NCI-H146 (cell line): ENCODE measurements around the gene CILP2.

Experiments used
- DNase-seq: peaks from one replicate; lab custom pipeline; 2025; lab: John Stamatoyannopoulos, UW

CILP2 gene

DNA sequence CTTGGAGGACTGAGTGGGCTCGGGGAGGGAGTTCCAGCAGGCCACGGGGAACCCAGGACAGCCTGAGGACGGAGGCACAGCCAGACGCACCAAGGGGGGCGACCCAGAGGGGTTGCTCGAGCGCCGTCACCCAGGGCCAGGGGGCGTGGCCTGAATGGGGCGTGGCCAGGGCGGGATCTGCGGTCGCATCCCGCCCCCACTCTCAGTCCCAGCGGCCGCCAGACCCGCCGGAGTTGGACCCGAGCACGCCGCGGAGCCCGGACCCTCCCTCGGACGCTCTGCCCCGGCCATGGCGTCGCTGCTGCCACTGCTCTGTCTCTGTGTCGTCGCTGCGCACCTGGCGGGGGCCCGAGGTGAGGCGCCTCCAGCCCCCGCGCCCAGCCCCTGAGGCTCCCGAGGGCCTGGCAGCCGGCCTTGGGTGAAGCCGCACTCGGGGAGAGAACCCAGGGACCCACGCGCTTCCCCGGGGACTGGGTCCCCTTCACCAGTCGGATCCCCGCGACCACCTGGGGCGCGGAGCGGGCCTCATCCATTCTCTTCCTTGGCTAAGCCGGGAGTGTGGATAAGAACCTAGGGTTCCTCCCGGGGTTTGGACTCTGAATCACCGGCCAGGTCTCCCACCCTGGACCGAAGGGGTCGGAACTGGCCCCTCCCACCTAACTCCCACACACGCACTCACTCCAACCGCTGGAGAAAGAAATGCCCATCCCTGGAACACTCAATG lies at the start of gene CILP2:
Gene CILP2, plus strand, starts transcription at position 205 of the 724 bp plus-strand sequence. Its CDS starts 85 bp downstream, at position 290.
- peak; percentile 72 for DNase-seq

- DNase-seq = peak; percentile 97
These were observed 49.0 kb upstream of the CILP2 start for GRCh38 chr19:19488875-19489690.

- DNase-seq = no peak
These were observed 48.3 kb upstream of the CILP2 start for GRCh38 chr19:19489804-19490204.

DNA sequence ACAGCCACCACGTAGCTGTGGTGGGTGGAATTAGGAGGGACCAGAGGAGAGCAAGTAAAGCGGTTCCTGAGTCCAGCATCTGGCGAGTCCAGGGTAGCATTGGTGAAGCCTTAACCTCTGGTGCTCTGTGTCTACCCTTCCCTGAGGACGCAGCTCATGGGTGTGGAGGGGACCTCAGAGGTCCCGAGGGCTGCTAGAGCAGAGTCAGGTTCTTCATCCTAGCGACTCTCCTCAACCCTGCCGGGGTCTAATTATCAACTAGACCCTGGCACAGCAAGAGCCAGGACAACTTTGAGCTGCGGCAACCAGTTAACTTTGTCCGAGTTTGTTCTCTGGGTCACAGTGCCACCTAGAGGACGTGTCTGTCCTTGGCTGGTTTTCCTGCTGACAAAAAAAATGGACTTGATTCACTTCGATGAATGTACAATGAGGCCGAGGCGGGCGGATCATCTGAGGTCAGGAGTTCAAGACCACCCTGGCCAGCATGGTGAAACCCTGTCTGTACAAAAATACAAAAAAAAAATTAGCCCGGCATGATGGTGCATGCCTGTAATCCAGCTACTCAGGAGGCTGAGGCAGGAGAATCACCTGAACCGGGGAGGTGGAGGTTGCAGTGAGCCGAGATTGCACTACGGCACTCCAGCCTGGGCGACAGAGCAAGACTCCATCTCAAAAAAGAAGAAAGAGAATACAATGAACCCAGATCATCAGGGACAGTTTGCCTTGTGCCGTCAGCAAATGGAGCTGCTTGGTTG lies 47.7 kb upstream of the CILP2 start:
- DNase-seq = peak; percentile 74

DNA sequence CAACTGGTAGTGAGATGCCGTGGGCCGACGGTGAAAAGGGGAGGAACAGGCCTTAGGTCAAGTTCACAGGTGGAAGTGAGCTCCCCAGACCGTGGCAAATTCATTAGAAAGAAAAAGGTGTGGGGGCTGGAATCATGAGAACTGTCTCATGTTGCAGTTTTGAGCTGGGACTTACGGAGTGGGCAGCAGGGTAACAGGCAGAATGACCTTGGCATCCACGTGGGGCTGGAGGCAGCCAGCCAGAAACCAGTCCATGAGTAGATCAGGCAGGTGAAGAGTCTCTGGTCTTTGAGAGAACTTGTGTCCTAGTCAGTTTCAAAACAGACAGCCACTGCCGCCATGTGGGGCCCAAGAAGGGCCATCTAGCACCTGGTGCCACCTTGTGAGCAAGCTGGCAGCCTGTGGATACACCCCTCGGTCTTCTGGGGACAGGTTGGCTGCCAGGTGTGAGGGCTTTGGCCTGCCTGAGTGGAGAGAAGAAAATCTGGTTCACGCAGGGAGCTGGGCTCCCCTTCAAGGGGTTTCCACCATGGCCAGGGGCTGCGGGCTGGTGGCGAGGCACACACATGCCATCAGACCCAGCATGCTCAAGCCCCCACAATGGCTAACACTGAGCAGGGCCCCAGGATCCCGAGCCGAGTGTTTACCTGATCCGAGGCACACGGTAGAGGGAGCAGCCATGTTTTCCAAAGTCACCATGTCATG lies 46.6 kb upstream of the CILP2 start:
- no peak for DNase-seq

- no peak for DNase-seq
These were observed 45.9 kb upstream of the CILP2 start for GRCh38 chr19:19492026-19492610.

DNA sequence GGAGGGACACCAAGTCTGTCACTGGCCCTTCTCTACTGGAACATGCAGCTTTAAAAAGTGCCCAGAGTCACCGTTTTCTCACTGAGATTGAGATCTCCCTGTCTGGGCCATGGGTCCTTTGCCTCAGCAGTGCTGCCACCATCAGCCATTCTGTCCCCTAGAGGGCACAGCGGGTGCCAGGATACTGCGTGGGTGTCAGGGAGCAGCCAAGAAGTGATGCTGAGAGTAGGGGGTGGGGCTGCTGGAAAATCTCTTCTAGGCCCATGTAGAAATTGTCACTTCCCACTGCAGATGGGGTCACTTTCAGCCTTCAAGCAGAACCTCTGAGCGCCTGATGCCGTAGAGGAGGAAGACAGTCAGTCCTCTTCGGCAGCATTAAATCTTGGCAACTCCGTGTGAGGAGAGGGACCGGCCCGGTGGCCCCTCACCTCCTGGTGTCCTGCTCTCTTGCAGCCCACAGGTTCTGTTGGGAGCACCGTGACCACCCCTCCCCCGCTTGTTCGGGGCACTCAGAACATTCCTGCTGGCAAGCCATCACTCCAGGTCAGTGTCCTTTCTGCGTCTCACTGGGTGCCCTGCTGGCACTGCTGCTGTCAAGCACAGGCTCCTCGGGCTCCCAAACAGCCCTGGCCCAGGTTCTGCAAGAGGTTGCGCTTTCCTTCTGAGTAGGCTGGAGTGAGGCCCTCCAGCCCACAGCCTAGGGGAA lies 44.1 kb upstream of the CILP2 start:
- no peak for DNase-seq

DNA sequence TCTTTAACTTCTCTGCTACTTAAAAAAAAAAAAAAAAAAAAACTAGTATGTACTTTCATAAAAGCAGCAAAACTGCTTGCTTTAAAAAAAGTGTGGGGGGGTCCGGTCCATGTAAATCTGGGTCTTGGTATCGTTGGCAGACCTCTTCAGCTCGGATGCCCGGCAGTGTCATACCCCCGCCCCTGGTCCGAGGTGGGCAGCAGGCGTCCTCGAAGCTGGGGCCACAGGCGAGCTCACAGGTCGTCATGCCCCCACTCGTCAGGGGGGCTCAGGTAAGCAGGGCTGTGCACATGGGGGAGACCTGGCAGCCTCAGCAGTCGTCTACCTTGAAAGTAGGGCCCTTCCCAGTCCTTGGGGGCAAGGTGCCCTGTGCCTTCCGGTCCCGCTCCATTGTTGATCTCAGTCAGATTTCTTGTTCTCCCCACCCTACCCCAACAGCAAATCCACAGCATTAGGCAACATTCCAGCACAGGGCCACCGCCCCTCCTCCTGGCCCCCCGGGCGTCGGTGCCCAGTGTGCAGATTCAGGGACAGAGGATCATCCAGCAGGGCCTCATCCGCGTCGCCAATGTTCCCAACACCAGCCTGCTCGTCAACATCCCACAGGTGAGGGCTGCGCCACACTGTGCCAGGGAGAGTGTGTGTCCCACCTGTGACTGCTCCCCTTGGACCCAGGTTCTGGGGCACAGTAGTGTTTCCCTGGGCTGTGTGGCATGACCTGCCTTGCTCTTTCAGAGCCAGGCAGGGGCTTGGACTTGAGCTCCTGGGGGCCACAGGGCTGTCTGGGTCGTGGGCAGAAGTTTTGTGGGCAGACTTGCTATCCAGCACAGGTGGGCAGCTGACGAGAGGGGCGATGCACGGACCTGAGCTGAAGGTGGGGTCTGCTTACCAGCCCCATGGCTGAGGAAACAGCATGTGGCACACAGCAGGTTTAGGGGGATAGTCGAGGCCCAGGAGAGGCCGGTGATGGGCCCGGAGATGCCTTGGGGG lies 42.2 kb upstream of the CILP2 start:
- DNase-seq = no peak

- DNase-seq = no peak
These were observed 39.6 kb upstream of the CILP2 start for GRCh38 chr19:19498255-19498991.

DNA sequence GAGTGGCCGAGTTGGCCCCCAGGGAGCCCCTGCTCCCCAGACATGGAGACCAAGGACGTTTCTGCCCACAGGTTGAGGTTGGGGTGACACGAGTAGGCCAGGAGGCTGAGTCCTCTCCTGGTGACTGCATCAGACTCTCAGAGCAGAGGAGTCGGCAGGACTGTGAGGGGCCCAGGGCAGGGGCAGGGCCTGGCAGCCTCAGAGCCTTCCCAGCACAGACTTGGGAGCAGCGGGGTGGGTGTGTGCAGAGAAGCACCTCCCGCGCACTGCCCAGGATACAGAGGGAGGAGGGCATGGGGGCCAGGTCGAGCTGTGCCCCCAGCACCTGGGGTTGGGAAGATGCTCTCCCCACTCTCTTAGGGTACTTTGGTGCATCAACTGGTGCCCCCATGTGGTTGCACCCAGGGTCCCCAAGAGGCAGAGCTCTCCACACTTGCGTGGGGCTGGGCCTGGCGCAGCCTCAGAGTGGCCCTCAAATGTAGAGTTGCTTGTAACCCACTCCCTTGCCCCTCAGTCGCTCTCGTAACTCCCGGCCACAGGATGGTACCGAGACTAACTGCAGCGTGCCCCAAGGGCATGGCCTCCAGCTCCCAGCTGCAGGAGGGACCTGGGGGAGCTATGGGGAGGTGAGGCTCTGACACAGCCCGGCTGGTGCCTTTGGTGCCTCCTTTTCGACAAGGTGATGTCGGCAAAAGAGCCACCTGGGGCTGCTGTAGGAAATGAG lies 38.6 kb upstream of the CILP2 start:
- DNase-seq = no peak

GRCh38 chr19:19500975-19501644 lies 37.0 kb upstream of the CILP2 start:
- DNase-seq = no peak

DNA sequence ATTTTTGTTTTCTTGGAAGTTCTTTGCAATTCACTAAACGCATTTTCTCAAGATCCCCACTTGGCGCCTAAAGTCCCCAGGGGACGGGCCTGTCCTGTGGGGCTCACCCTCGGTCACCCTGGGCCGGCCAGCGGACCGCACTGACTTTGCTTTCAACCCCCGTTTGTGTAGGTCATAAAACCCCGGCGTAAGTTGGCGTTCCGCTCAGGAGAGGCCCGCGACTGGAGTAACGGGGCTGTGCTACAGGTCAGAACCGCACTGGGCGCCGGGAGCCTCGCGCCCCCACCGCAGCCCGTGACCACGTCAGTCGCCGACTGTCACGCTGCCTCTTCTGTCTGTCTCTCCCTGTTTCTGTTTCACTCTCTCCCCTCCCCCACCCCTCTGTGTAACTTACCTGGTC lies 36.3 kb upstream of the CILP2 start:
- no peak for DNase-seq

DNA sequence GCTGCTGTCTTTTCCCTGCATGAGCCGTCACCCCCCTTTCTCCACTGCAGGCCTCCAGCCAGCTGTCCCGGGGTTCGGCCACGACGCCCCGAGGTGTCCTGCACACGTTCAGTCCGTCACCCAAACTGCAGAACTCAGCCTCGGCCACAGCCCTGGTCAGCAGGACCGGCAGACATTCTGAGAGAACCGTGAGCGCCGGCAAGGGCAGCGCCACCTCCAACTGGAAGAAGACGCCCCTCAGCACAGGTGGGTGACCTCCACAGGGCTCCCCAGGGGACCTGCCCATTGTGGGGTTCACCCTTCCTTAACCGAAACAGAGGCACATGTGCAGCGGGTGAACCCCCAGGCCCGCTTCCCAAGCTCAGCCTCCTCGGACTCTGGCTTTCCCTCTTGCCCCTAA lies 35.8 kb upstream of the CILP2 start:
- no peak for DNase-seq

DNA sequence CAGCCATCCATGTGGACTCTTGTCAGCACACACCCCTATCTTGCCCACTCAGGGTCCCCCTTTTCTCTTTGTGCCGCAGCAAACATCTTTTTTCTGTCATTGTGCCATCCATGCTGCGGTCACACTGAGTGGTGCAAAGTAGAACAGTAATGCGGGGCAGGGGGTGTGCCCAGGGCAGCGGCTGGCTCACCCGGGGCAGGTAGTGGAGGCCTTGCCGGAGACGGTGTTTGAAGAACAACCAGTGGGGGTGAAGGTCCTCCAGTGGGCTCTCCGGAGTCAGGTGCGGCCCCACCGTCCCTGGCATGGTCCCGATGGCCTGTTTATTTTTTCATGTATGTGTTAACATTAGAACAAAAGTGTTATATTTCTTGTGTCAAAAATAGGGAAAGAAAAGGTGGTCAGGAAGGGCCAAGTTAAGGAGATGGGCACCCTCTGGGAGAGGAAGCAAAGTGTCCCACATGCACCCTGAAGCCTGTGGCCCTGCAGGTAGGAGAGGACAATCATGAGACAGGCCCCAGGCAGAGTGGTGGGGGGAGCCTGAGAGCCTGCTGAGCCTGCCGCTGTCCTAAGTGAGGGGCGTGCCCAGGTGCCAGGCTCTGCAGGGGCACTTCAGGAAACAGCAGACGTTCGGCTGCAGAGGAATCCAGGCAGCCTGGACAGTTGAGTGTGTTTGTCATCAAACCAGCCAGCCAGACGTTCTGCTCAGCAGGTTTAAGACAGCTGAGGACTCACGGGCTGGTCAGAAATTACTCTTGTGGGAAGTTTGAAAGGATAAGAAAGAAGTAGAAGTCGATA lies 35.1 kb upstream of the CILP2 start:
- DNase-seq = no peak

- DNase-seq = no peak
These were observed 33.1 kb upstream of the CILP2 start for GRCh38 chr19:19504754-19505668.
